Measurements from ENCODE around the gene TPH2. TPM values are rescaled to one million over a fixed set of nuclear protein-coding genes. Genes with fewer than 3 reads are reported as not detected.

TPH2 gene
- total RNA-seq, 4 donors from 2014 or later, result not detected

DNA sequence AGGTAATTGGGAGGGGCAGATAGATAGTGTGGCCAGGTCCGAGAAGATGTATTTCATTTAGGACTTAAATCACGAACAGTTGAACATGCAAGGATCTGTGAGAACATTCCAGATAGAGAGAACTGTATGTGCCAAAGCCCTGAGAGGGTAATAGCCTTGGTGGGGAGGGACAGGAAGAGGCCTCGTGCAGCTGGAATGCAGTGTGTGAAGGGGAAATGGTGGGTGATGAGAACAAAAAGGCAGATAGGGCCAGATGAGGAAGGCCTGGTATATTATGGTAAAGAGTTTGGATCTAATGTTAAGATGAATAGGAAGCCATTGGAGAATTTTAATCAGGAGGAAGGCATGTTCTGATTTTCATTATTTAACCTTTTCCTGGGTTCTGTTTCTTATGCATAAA, 136.3 kb downstream of the TPH2 start:
- H3K4me1 ChIP-seq, result peaks cover 0 to 11% (median 0%) of the 10 kb centered on the region in 4 donors
- no peak overlapping the region for H3K27ac ChIP-seq
- no peaks in the 10 kb centered on the region for H3K36me3 ChIP-seq
- DNase-seq (ENCODE audit: low spot score in 2 of 2), result no peak
- no peak overlapping the region for H3K4me3 ChIP-seq
- peaks cover 0 to 6% (median 0%) of the 10 kb centered on the region in 4 donors for H3K9me3 ChIP-seq
- 48 to 55% methylated on average over 3 of the region's 3 CpGs for WGBS, 2 donors
- TF ChIP-seq POLR2A (IDR thresholded peaks at IDR 0.05) (no peak), EP300 (IDR thresholded peaks at IDR 0.05) (no peak), CTCF (IDR thresholded peaks at IDR 0.05) (no peak)
- H3K27me3 ChIP-seq, result no peaks in the 10 kb centered on the region

DNA sequence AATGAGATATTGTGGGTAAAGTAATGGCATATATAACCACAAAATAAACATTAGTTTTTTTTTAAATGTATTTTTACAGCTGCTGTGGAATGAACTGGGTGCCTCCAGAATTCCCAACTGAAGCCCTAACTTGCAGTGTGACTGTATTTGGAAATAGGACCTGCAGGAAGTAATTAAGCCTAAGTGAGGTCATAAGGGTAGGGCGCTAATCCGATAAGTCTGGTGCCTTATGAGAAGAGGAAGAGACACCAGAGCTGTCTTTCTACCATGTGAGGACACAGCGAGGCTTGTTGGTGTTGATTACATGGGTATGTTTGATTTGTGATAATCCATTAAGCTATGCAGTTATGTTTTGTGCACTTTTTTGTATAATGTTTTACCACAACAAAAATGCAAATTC, 136.8 kb downstream of the TPH2 start:
- 73 to 74% methylated on average over 3 of the region's 3 CpGs for WGBS, 2 donors
- peaks cover 0 to 6% (median 0%) of the 10 kb centered on the region in 4 donors for H3K9me3 ChIP-seq
- no peak overlapping the region for H3K27ac ChIP-seq
- DNase-seq (ENCODE audit: low spot score in 2 of 2), result no peak
- no peaks in the 10 kb centered on the region for H3K27me3 ChIP-seq
- H3K4me1 ChIP-seq, result peaks cover 0 to 11% (median 0%) of the 10 kb centered on the region in 4 donors
- TF ChIP-seq POLR2A (IDR thresholded peaks at IDR 0.05) (no peak), EP300 (IDR thresholded peaks at IDR 0.05) (no peak), CTCF (IDR thresholded peaks at IDR 0.05) (no peak)
- H3K4me3 ChIP-seq, result no peak overlapping the region
- H3K36me3 ChIP-seq, result no peaks in the 10 kb centered on the region

- no peaks in the 10 kb centered on the region for H3K36me3 ChIP-seq
- TF ChIP-seq CTCF (IDR thresholded peaks at IDR 0.05) (no peak), EP300 (IDR thresholded peaks at IDR 0.05) (no peak), POLR2A (IDR thresholded peaks at IDR 0.05) (no peak)
- H3K4me3 ChIP-seq, result no peak overlapping the region
- 83 to 86% methylated on average over 9 of the region's 9 CpGs for WGBS, 2 donors
- DNase-seq (ENCODE audit: low spot score in 2 of 2), result no peak
- no peaks in the 10 kb centered on the region for H3K27me3 ChIP-seq
- peaks cover 0 to 4% (median 0%) of the 10 kb centered on the region in 4 donors for H3K9me3 ChIP-seq
- H3K4me1 ChIP-seq, result peaks cover 0 to 11% (median 0%) of the 10 kb centered on the region in 4 donors
- H3K27ac ChIP-seq, result no peak overlapping the region
Observed at GRCh38 chr12:72075891-72076557, 137.4 kb downstream of the TPH2 start.

DNA sequence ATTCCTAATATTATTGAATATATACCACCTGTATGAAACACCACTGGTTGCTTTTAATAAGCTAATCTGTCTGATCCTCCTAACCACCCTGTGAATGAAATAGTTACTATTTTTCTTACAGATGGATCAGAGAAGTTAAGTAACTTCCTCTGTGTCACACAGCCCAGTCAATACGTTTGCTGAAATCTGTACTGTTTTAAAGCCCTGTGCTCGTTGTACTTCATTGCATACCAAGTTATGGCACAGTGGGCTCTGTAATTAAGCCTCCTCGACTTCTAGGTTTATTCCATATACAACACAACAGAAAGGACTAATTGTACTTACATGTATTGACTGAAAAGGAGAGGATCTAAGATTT, 137.9 kb downstream of the TPH2 start:
- Histone ChIP-seq H3K9me3 (no peaks in the 10 kb centered on the region), H3K4me1 (peaks cover 0 to 11% (median 0%) of the 10 kb centered on the region in 4 donors), H3K27me3 (no peaks in the 10 kb centered on the region), H3K36me3 (no peaks in the 10 kb centered on the region), H3K4me3 (no peak overlapping the region), H3K27ac (no peak overlapping the region)
- WGBS, 2 donors, result 69 to 74% methylated on average over 3 of the region's 3 CpGs
- DNase-seq (ENCODE audit: low spot score in 2 of 2), result no peak
- TF ChIP-seq POLR2A (IDR thresholded peaks at IDR 0.05) (no peak), CTCF (IDR thresholded peaks at IDR 0.05) (no peak), EP300 (IDR thresholded peaks at IDR 0.05) (no peak)

- H3K4me1 ChIP-seq, result peaks cover 0 to 8% (median 0%) of the 10 kb centered on the region in 4 donors
- no peaks in the 10 kb centered on the region for H3K27me3 ChIP-seq
- H3K4me3 ChIP-seq, result no peak overlapping the region
- no peak for DNase-seq (ENCODE audit: low spot score in 2 of 2)
- H3K9me3 ChIP-seq, result no peaks in the 10 kb centered on the region
- no peaks in the 10 kb centered on the region for H3K36me3 ChIP-seq
- 67 to 71% methylated on average over 5 of the region's 5 CpGs for WGBS, 2 donors
- TF ChIP-seq CTCF (IDR thresholded peaks at IDR 0.05) (no peak), POLR2A (IDR thresholded peaks at IDR 0.05) (no peak), EP300 (IDR thresholded peaks at IDR 0.05) (no peak)
- no peak overlapping the region for H3K27ac ChIP-seq
Observed at GRCh38 chr12:72077111-72077820, 138.6 kb downstream of the TPH2 start.
